Central memory CD4-positive, alpha-beta T cell (primary cell): Measurements from ENCODE around the gene SERPINA1.
"Not testable (repeated sequence)": the region's sequence is repeated elsewhere in the genome, so short reads cannot be mapped to it uniquely, and the experiment has no call there.

Source experiments
- DNase-seq: peaks from one replicate; pipeline ENCODE4 v3.0.0; 2022

Gene SERPINA1

GRCh38 chr14:94382716-94383596 is 5.4 kb downstream of the SERPINA1 start:
- no peak for DNase-seq

DNA sequence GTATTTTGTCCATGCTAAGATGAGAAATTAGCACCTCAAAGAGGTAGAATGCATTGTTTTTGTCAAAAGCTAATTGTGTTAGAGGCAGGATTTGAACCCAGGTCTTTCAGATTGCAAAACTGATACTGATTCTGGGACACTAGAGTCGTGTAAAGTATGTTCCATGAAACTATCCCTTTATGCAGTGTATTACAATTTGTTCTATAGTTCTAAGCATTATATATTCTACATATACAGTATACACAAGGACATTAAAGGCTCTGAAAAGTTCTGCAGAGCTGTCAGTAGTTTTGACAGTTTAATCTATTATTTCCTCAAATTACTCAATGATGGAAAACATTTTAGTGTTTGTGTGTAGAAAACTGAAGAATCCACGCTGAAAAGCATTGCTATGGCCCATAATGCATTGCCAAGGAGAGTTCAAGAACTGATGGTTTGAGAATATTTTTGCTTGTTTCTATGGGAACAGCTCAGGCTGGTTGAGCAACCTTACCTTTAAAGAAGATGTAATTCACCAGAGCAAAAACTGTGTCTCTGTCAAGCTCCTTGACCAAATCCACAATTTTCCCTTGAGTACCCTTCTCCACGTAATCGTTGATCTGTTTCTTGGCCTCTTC is 6.2 kb downstream of the SERPINA1 start:
- no peak for DNase-seq

DNA sequence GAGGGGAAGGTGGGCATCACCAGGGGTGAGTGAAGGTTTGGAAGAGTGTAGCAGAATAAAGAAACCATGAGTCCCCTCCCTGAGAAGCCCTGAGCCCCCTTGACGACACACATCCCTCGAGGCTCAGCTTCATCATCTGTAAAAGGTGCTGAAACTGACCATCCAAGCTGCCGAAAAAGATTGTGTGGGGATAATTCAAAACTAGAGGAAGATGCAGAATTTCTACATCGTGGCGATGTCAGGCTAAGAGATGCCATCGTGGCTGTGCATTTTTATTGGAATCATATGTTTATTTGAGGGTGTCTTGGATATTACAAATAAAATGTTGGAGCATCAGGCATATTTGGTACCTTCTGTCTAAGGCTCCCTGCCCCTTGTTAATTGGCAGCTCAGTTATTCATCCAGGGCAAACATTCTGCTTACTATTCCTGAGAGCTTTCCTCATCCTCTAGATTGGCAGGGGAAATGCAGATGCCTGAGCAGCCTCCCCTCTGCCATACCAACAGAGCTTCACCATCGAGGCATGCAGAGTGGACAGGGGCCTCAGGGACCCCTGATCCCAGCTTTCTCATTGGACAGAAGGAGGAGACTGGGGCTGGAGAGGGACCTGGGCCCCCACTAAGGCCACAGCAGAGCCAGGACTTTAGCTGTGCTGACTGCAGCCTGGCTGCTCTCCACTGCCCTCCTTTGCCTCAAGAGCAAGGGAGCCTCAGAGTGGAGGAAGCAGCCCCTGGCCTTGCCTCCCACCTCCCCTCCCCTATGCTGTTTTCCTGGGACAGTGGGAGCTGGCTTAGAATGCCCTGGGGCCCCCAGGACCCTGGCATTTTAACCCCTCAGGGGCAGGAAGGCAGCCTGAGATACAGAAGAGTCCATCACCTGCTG is 7.0 kb downstream of the SERPINA1 start:
- no peak for DNase-seq

GRCh38 chr14:94380225-94381148 is 7.9 kb downstream of the SERPINA1 start:
- DNase-seq = no peak

DNA sequence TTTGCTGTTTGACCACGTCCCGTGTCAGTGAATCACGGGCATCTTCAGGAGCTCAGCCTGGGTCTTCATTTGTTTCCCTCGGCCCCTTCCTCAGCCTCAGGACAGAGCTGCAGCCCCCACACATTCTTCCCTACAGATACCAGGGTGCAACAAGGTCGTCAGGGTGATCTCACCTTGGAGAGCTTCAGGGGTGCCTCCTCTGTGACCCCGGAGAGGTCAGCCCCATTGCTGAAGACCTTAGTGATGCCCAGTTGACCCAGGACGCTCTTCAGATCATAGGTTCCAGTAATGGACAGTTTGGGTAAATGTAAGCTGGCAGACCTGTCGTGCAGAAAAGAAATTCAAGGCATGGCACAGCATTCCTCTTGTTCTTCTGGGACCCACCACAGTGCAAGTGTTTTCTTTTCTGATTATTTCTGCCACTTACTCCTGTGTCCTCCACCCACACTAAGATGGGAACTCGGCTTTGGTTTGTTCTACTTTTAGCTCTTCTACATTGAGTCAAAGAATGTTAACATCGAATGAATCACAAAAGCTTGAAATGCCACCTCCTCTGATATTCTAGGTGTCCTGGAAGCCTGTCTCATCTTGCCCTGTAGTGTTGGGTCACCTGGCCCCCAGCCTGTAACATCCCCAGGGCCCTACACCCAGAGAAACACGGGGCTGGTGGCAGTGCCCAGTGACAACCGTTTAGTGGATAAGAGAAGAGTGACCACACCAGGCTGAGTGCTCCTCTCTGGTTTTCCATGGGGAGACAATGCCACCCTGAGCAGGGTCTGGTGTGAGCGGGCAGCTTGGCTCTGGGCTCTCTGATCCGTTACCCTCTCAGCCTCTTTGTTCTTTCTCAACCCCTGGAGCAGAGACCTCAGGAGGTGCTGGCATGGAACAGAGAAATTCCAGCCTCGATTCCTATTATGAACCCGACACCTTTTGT is 8.8 kb downstream of the SERPINA1 start:
- no peak for DNase-seq

DNA sequence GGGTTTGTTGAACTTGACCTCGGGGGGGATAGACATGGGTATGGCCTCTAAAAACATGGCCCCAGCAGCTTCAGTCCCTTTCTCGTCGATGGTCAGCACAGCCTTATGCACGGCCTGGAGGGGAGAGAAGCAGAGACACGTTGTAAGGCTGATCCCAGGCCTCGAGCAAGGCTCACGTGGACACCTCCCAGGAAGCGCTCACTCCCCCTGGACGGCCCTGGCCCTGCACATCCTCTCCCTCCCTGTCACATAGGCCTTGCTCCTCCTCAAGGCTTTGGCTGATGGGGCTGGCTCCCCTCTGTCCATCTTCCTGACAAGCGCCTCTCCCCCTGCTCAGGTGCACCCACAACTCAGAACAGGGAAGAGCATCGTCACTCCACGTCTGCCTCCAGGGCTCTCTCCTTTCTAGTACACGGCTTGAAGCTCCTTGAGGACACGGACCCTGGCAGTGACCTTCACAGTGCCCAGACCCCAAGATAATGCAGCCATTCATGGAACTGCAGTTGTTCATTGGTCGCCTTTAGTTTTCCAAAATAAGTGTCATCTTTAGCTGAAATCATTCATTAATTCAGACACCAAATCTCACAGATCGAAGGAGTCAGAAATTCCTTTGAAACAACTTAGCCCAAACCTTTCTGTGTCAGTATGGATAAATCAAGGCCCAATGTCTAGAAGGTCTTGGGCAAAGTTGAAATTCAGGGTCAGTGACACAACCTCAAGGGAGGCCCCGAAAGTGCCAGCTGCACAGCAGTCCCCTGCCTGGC is 9.7 kb downstream of the SERPINA1 start:
- no peak for DNase-seq

DNA sequence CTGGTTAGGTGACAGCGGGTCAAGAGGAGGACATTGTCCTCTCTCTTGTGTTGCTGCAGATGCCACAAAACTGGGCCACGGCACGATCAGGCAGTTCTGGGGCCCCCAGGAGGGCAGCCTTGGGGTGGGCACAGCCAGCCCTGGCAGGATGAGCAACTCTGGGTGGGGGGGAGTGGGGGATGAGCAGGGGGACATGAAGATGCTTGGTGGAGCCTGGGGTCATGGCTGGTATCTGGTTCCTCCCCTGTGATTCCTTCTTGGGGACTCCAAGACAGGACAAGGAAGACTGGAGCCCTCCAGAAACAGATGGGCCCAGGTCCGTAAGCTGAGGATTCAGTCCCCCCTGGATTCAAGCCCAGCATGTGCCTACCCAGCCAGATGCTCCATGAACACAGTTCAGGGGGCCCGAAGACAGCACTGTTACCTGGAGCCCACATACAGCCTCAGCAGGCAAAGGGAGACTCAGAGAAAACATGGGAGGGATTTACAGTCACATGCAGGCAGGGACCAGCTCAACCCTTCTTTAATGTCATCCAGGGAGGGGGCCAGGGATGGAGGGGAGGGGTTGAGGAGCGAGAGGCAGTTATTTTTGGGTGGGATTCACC is 10.4 kb downstream of the SERPINA1 start:
- no peak for DNase-seq

- DNase-seq = no peak
Observed at GRCh38 chr14:94376976-94377865, 11.2 kb downstream of the SERPINA1 start.

DNA sequence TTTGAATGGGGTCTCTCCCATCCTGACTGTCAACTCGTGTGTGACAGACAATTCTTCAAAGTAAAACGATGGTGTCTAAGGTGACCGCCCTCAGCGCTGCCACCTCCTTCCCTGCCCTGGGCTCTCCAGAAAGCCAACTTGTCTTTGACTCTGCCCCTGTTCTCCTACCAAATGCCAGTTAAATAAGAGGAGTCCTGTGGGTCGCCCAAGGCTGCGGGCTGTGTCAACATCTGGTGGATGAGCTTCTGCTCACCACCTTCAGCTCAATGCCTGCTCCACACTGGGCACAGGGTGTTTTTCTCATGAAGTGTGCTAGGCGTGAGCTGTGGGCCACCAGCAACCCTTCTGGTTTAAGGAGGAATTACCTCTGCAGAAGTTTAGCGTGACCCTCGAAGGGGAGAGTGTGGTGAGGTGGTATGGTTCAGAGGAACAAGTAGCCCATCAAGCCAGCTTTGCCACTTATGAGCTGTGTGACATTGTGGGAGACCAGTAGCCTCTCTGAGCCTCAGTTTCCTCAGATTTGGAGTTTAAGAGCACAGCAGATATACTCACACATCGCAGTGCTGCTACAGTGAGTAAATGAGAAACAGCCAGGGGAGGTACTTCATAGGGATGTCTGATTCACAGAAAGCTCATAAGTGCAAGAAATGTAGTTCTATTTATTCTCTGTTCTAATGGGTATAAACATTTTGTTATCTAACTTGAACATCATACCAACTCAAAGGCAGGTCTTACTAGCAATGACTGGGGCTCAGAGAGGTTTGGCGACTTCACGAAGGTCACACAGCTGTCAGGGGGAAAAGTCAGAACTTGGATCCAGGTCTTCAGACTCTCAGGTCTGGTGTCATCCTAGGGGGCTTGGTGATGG is 12.1 kb downstream of the SERPINA1 start:
- no peak for DNase-seq

- no peak for DNase-seq
Observed at GRCh38 chr14:94375552-94376107, 12.8 kb downstream of the SERPINA1 start.

DNA sequence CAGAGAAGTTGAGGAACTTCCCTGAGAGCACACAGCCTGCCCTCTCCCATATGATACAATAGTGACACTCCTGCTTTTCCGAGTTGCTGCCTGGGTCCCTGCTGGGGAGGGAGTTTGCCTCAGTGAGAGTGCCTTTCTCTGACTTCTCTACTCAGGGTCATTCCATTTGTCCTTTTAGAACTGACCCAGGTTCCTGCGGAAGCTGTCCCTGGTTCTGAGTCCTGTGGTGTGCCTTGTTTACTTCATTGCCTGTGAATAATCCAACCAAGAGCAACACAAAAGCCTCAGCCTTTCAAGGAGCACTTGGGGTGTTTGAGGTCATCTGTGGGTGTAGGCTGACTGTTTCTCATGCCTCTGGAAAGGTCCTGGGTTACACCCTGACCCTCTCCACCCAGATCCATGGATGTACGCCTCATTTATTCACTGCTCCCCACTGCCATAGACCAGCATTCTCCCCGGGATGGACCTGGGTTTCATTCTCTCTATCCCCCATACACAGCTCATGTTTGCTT is 13.6 kb downstream of the SERPINA1 start:
- no peak for DNase-seq

DNA sequence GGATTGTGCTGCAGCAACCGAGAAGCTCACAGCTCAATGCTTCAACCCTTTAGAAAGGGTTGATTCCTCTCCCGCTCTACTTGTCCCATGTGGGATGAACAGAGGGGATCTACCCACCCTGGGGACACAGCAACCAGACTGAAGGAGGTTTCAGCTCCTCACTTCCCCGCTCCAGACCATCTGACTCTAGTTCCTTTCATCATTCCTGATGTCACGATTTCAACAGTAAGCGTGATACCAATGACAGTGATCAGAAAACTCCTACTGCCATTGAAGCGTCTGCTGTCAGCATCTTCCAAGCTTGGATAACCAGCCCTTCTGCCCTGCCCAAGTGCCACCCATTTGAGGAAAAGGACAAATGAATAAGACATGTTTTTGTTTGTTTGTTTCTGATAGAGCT is 14.3 kb downstream of the SERPINA1 start:
- no peak for DNase-seq

DNA sequence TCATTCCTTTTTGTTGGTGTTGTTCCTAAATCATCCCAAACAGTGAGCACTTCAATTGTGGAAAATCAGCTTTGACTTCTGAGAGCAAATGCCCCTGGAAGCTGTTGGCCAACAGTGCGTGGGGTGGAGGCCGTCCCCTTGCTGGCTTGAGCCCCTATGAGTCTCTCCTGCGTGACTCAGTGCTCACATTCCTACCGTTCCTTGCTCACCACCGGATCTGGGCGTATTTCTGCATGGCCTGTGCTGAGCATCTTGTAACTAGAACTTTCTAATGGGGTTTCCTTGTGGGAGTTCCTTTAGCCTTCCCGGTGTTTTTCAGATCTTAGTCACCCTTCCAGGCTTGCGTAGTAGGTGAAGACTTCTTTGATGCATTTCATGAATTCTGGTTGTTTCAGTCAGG is 14.7 kb downstream of the SERPINA1 start:
- DNase-seq = no peak

- DNase-seq = no peak
Observed at GRCh38 chr14:94372021-94372605, 16.3 kb downstream of the SERPINA1 start.

DNA sequence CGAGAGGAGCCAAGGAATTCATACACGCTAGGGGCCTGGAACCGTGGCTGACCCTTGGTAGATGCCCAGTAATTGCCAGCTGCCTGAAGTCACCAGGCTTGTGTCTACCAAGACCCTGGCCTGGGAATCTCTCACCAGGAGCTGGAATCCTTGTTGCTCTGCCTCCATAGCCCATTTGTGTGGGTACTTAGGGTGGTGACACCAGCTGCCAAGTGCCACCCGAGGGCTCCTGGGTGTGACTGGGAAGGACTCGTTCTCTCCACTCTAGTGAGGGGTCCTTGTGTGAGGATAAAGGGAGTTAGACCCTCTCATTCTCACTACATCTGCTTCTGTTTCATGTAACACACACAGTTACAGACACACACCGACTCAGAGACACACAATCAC is 17.9 kb downstream of the SERPINA1 start:
- DNase-seq = no peak

DNA sequence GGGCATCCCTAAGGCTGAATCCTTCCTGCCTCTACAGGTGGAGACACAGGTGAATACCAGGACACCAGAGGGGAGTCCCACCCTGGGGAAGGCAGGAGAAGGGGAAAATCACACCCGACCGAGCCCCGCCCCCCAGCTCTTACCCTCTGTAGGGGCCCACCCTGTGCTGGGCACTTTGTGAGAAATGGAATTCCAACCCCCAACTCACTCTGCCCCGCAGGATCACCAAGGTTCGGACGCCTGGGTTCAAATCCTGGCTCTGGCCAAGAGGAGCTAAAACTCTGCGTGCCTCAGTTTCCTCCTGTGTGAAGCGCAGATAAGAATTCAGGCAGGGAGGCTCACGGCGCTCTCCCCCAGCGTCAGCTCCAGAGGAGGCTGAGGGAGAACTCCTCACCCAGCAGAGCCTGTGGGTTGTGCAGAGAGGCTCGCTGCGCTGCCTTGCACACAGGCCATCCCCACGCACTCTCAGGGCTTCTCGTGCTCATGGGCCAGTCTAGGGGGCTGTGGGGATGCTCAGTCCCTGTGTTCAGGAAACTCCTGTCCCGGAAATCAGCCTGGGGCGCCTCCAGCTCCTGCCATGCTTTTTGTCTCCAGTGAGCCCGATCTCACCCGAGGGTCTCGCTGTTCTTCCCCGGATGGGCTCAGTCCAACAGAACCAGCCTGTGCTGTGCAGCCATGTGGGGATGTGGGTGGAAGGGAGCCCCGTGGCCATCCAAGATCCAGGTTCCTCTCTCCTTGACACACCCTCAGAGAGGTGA is 18.5 kb downstream of the SERPINA1 start:
- DNase-seq = not testable (repeated sequence)
